HG03520 (cell line): ENCODE measurements around the gene CTSF.
"Not testable (repeated sequence)": the region's sequence is repeated elsewhere in the genome, so short reads cannot be mapped to it uniquely, and the experiment has no call there.

Experiments used
- ATAC-seq: cut with Tn5 transposase; IDR thresholded peaks from one replicate; pipeline ENCODE4 v1.9.1; 2021; ENCODE audit warnings: mild to moderate bottlenecking, moderate library complexity; ENCODE audit not compliant: unreplicated experiment

The CTSF gene

GRCh38 chr11:66559866-66560676, 8.3 kb downstream of the CTSF start:
- no peak for ATAC-seq

DNA sequence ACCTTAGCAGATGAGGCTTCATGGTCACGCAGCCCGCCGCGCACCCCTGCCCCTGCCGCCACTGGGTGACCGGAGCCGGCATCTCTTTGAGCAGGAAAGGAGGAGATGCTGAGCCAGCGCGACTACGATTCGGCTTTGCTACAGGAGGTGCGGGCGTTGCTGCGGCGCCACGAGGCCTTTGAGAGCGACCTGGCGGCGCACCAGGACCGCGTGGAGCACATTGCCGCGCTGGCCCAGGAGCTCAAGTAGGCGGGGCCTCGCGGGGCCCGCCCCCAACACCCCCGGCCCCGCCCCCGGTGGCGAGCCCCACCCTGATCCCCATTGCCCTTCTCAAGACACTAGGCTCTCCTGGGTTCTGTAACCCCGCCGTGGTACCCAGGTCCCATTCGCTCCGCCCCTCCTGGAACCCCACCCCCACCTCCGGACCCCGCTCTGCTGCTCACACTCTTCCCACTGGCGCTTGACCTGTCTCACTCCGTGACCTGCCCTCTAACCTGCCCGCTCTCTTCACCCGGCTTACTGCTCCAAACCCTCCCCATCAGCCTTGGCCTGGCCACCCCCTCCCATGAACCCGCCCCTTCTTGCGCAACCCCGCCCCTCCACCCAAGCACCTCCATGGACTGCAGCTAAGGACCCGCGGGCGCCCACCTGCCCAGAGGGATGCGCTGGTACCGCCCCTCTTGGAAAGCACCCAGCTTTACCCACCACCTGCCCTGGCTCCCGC, 9.1 kb downstream of the CTSF start:
- no peak for ATAC-seq

DNA sequence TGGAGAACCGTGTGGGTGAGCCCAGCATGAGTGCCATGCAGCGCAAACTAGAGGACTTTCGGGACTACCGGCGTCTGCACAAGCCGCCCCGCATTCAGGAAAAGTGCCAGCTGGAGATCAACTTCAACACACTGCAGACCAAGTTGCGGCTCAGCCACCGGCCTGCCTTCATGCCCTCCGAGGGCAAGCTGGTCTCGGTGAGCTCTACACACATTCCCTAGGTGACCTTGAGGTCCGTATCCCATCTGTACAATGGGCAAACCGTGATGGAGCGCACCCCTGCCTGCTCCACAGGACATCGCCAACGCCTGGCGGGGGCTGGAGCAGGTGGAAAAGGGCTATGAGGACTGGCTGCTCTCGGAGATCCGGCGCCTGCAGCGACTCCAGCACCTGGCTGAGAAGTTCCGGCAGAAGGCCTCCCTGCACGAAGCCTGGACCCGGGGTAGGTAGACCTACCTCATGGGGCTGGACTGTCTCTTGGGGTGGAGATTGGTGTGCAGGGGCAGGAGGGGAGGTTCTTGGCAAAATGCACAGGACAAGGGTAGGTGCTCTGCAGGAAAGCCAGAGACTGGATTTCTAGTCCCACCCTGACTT, 10.6 kb downstream of the CTSF start:
- ATAC-seq: no peak

- ATAC-seq: no peak
Observed at GRCh38 chr11:66556086-66556485, 12.3 kb downstream of the CTSF start.

DNA sequence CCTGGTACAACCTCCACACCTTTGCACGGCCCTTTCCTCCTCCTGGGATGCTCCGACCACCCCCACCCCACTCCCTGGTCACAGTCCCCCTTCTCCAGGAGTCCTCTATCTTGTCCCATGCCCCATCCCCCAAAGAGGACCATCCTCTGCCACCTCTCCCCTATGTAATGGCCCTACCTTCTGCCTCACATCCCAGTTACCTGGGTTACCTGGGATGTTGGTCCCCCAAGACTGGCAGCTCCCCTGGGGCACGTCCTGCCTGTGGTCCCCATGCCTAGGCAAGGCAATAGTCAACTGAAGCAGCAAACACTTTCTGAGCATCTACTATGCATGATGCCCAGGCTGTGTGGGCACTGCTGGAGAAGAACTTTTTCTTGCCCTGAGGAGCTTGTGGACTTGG, 13.0 kb downstream of the CTSF start:
- ATAC-seq: no peak

DNA sequence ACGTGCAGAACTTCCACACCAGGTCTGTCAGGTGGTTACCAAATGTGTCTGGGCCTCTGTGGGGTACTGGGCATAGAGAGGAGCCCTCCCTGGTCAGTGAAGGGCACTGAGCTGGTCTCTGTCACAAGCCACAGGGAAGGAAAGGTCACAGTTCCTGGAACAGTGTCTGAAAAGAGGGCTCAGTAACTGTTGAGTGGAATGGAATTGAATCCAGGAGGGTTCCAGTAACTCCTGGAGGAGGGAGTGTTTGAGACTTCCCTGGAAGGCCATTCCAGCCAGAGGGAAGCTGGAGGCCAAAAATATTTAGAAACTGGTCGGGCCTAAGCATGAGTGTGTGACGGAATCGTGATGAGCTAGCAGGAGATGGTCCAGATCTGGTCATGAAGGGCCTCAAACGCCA, 13.8 kb downstream of the CTSF start:
- no peak for ATAC-seq

DNA sequence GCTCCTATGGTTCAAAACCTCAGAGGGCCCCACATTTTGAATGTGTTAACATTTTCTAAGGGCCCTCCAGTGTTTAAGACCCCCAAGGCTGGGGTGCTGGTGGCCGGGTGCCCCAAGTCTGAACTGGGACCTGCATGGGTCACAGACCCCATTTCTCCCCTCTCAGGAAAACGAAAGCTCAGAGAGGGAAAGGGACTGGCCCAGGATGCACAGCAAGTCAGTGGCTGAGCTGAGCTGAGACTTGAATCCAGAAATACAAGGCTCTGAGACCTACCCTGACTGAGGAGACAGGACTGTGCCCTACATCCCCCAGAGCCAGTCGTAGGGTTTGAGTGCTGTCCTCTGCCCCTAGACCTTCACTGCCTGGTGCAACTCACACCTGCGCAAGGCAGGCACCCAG, 17.5 kb downstream of the CTSF start:
- no peak for ATAC-seq

DNA sequence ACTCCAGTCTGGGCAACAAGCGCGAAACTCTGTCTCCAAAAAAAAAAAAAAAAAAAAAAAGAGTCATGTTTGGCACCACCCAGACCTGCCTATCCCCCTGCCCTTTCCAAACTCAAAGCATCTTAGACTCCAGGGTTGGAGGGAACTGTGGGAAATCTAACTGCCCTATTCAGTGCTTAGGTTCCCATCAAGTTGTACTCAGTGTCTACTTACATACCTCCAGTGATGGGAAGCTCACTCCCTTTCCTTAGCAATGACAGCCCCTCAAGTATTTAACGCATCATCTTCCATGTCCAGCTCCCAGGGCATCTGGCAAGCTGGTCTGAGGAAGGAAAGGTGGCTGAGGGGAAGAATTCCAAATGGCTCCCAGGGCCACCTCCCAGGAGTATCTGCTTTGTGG, 18.7 kb downstream of the CTSF start:
- no peak for ATAC-seq

DNA sequence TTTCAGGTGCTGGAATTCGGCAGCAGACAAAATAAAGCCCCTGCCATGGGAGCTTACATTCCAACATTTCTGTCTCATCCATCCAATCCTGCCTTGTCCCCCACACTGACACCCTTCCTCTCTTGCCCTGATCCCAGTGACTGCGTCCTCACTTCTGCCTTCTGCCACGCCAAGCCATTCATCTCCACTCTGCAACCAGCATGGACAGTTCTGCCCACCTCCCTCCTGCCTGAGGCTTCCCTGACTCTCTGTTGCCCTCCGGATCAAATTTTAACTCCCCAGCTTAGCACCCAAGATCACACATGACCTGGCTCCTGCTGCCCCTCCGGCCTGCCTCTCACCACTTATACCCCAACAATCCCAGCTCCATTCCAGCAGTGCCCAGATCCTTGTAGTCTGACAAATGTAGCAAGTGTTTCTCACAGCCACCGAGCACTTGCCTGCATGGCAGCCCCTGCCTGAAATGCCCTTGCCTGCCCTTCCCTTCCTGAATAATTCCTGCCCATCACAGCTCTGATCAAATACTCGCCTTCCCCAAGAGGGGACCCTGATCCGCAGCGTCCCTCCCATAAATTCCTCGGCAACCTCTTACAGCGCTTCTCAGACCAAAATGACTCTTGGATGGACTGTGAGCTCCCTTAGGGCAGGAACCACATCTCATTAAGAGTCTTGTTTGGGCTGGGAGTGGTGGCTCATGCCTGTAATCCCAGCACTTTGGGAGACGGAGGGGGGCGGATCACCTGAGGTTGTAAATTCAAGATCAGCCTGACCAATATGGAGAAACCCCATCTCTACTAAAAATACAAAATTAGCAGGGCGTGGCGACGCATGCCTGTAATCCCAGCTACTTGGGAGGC, 19.4 kb downstream of the CTSF start:
- ATAC-seq: no peak

GRCh38 chr11:66548041-66548440, 20.4 kb downstream of the CTSF start:
- no peak for ATAC-seq

- no peak for ATAC-seq
Observed at GRCh38 chr11:66547662-66548009, 20.8 kb downstream of the CTSF start.

DNA sequence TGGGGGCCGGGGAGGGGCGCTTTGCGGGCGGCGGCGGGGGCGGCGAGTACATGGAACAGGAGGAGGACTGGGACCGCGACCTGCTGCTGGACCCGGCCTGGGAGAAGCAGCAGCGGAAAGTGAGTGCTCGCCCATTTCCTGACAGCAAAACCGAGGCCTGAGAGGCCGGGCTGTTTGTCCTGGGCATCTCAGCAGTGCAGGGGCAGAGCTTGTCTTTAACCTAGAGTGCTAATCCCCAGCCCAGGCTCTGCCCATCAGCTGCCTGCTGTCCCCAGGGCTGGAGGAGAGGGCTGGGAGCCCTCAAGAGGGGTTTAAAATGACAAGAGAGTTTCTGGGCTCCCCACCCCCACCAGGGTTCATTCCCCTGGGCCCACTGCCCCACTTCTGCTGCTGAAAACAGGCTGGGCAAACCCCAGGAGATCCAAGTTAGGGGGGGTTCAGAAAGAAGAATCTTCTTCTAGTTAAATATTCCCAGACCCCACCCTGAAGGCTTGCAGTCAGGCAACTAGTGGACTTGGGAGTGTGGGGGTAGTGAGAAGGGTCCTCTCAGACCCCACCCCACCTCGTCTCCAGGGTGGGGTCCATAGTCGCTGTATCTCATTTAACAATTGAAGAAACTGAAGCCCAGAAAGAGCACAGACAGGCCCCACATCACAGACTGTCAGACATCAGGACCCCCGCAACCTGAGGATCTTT, 21.3 kb downstream of the CTSF start:
- no peak for ATAC-seq

- ATAC-seq: no peak
Observed at GRCh38 chr11:66546368-66546965, 21.9 kb downstream of the CTSF start, which contains the start of gene ACTN3. ACTN3 (plus strand) TSS chr11:66546903; CDS start chr11:66546938, 35 bp downstream.

DNA sequence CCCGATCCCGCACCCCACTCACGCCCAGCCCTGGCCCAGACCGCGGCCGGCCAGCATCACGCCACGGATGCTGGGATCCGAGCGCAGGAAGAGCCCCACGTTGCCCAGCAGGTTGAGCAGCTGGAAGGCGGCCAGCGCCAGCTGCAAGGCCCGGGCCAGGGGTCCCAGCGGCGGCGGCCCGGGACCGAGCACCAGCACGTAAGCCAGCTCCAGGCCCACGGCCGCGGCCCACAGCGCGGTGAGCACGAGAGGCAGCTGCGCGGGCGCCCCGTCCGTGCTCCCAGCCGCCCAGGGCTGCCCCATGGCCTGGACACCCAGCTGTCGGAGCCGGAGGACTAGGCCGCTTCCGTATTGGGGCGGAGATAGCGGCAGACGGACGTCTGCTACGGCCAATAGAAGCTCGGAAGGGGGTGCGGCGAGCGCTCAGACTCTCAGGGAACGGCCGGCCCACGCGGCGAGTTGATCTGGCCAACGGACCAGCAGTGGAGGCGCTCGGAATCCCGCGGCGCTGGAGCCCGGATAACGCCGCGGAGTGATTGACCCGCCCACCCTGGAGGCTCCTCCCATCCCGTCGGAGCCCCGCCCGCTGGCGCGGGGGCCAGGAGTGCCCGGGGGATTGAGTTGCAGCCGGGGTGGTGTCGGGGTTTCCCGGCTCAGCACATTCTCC, 22.6 kb downstream of the CTSF start, which contains the start of gene ZDHHC24:
Gene ZDHHC24, minus strand, starts transcription at position 348 of the 667 bp plus-strand sequence. Its CDS starts 45 bp downstream, at position 303.
- peak; percentile 74 for ATAC-seq

- ATAC-seq: not testable (repeated sequence)
Observed at GRCh38 chr11:66544952-66545351, 23.5 kb downstream of the CTSF start.

GRCh38 chr11:66543263-66544107, 24.9 kb downstream of the CTSF start:
- no peak for ATAC-seq

- ATAC-seq: no peak
Observed at GRCh38 chr11:66542362-66542761, 26.0 kb downstream of the CTSF start.

DNA sequence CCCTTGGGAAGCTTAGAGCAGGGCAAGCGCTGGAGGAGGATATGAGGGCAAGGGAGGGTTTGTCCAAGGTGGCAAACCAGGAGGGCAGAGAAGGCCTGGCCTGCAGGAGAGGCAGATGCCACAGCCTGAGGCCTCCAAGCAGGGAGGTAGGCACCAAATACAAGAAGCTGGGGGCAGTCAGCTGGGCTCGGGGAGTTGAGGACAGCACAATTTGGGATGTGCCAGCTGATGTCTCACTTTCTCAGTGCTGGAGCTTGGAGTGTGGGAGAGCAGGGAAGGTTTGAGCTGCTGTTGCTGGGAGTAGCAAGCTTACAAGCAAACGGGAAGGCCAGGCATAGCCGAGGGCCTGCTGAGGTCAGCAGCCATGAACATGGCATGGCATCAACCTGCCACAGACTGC, 26.5 kb downstream of the CTSF start:
- ATAC-seq: no peak
